Thyroid gland (tissue), 4 donors: ENCODE data around the gene DISC1.

Source experiments
- CTCF ChIP-seq, 6 experiments: fragments of 200-600 bp in 3 of 6; fragments of 450-650 bp in 3 of 6; sonication (generic) in 3 of 6; IDR thresholded peaks; one replicate each; pipeline ENCODE4 v1.5.1; 2016 to 2019; ENCODE audit warnings: antibody characterized with exemption in 6 of 6, mild to moderate bottlenecking in 2 of 6, inconsistent platforms in 1 of 6, moderate library complexity in 1 of 6
- POLR2A ChIP-seq, 2 donors: fragments of 450-650 bp; IDR thresholded peaks; one replicate each; pipeline ENCODE4 v1.6.1; 2017; ENCODE audit warnings: antibody characterized with exemption in 2 of 2, mild to moderate bottlenecking in 2 of 2, moderate library complexity in 1 of 2

GRCh38 chr1:231933711-231934626, 307.4 kb downstream of the DISC1 start:
- TF ChIP-seq CTCF (IDR thresholded peaks at IDR 0.05) (no peak), POLR2A (IDR thresholded peaks at IDR 0.05) (no peak)
